Activated T-cell treated with anti-CD3 and anti-CD28 coated beads for 1 hour (primary cell): ENCODE data around the gene SMO.
"Not testable (repeated sequence)": the region's sequence is repeated elsewhere in the genome, so short reads cannot be mapped to it uniquely, and the experiment has no call there.

Source experiments
- DNase-seq: peaks from one replicate; pipeline ENCODE4 v3.0.0-alpha.2; 2020; ENCODE audit warnings: low read depth

Gene SMO

DNA sequence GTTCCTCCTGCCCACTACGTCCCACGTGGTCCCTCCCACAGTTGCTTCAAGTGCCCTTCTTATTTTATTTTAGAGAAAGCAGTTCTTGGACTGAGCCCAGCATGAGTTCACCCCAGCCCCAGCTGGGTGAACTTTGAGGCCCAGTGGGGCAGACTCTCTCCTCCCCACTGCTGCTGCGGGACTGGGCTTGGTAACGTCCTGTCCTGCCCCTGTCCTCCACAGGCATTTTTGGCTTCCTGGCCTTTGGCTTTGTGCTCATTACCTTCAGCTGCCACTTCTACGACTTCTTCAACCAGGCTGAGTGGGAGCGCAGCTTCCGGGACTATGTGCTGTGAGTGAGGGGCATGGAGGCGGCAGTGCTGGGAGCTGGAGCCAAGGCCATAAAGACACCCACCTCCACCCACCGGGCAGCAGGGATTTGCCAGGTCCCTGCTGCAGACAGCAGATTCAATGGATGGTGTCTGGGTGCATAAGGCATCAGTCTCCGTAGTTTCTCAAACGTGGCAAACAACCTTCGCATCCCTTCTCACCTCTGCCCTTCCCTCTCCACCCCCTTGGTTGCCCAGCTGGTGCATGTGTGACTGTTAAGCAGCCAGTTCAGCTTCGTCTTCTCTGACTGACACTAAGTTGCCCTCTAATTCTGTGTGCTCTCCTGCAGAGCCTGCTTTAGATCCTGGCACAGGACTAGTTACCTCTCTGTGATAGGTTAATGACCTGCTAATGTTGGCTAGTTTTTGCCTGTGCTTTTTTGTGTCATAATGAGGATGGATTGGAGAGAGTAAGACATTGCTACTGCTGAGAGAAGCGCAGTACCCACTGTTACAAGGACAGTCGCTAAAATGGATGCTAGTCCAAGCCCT, 20.9 kb downstream of the SMO start:
- DNase-seq = no peak

DNA sequence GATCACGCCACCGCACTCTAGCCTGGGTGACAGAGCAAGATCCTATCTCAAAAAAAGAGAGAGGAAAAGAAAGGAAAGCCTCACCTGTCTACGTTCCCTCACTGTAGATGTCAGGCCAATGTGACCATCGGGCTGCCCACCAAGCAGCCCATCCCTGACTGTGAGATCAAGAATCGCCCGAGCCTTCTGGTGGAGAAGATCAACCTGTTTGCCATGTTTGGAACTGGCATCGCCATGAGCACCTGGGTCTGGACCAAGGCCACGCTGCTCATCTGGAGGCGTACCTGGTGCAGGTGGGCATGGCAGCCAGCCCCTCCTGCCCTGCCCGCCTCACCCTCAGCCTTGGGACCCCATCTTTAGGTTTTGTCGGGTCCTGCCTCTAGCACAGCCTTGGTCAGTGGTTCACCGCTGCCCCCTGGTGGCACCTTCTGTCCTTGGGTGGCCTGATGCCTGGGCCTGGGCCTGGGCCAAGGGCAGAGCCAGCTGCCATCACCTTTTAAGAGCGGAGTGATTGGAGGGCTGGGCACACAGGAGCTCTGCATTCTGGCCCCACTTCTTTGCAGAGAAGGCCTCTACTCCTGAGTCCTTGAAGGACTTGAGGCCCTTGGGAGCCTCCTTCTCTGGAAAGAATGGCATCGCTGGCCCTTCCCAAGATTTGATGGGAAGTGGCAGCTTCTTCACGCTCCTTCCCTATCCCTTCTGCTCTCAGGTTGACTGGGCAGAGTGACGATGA, 22.0 kb downstream of the SMO start:
- DNase-seq = peak; percentile 60

DNA sequence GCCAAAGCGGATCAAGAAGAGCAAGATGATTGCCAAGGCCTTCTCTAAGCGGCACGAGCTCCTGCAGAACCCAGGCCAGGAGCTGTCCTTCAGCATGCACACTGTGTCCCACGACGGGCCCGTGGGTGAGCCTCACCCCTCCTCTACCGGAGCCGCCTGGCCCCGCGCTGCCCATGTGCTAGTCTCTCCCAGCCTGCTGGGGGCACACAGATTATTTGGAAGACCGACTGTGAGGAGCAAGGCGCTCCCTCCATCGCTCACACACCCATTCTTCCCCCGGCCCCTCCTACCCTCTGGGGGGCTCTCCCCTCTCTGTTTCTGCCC, 22.5 kb downstream of the SMO start:
- no peak for DNase-seq

DNA sequence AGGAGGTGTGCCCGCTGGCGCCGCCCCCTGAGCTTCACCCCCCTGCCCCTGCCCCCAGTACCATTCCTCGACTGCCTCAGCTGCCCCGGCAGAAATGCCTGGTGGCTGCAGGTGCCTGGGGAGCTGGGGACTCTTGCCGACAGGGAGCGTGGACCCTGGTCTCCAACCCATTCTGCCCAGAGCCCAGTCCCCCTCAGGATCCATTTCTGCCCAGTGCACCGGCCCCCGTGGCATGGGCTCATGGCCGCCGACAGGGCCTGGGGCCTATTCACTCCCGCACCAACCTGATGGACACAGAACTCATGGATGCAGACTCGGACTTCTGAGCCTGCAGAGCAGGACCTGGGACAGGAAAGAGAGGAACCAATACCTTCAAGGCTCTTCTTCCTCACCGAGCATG, 23.7 kb downstream of the SMO start:
- DNase-seq = no peak

- no peak for DNase-seq
Measured at GRCh38 chr7:129212596-129212995, 24.2 kb downstream of the SMO start.

DNA sequence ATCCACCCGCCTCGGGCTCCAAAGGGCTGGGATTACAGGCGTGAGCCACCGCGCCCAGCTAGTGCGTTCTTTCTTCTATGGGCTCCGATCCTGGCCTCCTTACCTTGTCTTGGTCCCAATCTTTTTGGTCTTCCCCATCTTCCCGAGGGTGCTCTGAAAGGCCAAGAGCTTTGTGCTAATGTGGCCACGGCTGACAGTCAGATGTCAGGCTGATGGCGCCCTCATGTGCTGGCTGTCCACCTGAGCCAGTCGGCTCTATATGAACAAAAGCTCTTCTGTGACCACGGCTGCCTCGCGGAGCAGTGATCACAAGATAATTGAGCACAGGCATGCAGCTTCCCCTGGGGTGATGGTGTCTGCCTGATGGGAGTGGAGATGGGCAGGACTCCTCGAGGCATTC, 25.4 kb downstream of the SMO start:
- DNase-seq = no peak

DNA sequence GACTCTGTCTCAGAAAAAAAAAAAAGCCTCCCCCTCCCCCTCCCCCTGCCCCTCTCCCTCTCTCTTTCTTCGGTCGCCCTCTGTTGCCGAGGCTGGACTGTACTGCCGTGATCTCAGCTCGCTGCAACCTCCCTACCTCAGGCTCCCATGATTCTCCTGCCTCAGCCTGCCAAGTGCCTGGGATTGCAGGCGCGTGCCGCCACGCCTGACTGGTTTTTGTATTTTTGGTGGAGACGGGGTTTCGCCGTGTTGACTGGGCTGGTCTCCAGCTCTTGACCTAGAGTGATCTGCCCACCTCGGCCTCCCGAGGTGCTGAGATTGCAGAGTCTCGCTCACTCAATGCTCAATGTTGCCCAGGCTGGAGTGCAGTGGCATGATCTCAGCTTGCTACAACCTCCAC, 27.3 kb downstream of the SMO start:
- DNase-seq = not testable (repeated sequence)

DNA sequence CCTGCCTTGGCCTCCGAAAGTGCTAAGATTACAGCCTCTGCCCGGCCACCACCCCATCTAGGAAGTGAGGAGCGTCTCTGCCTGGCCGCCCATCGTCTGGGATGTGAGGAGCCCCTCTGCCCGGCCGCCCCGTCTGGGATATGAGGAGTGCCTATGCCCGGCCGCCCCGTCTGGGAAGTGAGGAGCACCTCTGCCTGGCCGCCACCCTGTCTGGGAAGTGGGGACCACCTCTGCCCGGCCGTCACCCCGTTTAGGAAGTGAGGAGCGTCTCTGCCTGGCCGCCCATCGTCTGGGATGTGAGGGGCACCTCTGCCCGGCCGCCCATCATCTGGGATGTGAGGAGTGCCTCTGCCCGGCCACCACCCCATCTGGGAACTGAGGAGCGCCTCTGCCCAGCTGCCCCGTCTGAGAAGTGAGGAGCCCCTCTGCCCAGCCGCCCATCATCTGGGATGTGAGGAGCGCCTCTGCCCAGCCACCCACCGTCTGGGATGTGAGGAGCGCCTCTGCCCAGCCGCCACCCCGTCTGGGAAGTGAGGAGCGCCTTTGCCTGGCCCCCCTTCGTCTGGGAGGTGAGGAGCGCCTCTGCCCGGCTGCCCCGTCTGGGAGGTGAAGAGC, 27.8 kb downstream of the SMO start:
- not testable (repeated sequence) for DNase-seq

GRCh38 chr7:129216821-129217416, 28.5 kb downstream of the SMO start:
- DNase-seq = not testable (repeated sequence)

DNA sequence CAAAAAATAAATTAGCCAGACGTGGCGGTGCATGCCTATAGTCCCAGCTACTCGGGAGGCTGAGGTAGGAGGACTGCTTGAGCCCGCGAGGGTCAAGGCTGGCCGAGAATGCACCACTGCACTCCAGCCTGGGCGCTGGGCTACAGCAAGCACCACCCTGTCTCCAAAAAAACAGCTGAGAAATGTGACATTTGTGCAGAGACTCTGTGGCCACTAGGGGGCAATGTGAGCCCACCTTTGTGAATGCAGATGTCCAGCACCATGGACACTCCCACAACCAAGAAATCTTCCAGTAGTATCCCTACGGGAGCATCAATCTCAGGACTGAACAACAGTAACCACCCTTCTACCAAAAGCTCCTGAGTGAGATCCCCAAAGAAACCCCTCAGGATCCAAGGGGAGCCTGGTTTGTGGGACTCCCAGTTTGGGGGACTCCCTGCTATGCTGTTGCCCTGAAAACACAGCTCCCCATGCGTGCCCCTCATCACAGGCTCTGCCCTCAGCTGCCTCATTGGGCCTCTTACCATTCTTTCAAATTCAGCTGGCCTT, 30.2 kb downstream of the SMO start:
- peak; percentile 71 for DNase-seq

GRCh38 chr7:129219166-129219565, 30.7 kb downstream of the SMO start:
- not testable (repeated sequence) for DNase-seq

DNA sequence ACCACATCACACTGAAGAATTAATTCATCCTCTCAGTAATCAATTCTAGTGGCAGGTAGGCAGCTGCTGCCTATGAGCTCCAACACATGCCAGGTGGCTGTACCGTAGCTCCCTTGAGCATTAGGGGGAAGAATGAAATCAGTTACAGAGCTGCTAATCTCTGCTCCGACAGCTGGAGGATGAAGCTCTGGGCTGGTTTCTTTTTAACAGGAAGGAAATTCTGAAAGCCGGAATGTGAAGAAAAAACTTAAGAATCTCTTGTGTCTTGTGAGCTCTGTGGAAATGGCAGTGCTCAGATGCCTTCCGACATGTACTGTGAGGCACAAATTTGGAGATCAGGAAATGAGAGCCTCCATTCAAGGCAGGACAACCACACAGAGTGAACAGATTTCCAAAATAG, 33.6 kb downstream of the SMO start:
- no peak for DNase-seq

DNA sequence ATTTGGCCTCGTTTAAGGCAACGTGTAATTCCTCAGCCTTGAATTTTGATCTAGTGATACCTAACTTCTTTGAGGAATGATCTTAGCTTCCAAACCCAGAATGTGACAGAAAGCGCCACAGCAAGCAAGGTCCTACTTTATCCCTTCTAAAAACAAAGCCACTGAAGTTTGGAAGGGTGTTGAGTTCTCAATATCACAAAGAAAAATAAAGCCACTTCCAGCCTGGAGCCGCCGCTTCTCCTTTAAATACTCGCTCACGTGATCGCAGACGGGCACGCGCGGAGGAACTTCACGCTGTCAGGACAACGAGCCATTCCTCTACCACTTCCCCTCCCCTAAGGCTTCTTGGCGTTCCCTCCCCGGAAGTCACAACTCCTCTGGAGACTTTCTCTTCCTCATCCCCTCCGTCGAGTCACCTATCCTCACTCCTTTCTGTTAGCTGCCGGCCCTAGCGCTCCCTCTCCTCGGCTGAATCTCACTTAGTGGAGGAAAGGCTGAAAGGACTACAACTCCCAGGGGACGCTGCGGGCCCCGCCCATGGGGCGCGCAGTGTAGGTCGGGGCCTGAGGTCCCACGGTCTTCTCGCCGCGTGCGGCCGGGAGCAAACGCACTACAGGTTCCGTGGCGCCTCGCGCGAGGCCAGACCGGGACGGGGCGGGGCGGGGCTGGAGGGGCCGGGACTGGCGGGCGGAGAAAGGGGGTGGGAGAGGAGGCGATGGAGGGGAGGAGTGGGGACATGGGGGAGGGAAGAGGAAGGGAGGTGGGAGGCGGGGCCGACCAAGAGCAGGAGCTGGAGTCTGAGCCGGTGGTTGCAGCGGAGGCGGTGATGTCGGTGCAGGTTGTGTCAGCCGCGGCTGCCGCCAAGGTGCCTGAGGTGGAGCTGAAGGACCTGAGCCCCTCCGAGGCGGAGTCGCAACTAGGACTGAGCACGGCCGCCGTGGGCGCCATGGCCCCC, 36.1 kb downstream of the SMO start, which contains the start of gene AHCYL2:
AHCYL2 (plus strand) TSS at position 780 of the 955 bp plus-strand sequence.
- DNase-seq = peak; percentile 96

GRCh38 chr7:129225206-129225930, 36.9 kb downstream of the SMO start:
- peak; percentile 45 for DNase-seq

DNA sequence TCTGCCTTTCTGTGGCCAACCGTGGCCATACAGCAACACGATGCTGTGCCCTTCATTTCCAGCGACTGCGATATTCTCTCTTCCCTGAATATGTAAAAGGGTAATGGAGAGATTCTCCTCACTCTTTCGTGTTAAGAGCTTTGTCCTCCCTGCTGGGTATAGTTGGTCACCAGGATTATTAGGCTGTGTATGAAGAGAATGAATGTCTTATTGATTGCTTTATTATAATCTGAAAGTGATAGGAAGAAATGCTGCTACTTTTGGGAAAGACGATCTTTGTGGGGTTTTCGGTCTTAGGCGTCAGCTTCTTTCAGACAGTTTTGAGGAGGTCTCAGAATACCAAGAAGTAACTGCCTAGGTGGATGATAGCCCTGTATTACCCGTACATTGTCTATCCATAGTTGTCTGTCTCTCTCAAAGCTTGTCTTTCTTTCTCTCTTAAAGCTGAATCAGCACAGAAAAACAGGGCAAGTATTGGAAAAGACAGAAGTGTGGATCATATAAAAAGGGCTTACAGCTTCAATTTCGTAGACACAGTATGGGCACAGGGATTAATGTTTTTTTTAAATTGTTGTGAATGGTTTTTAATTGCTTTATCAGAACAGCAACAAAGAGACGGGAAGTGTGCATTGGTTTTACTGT, 37.6 kb downstream of the SMO start:
- no peak for DNase-seq

DNA sequence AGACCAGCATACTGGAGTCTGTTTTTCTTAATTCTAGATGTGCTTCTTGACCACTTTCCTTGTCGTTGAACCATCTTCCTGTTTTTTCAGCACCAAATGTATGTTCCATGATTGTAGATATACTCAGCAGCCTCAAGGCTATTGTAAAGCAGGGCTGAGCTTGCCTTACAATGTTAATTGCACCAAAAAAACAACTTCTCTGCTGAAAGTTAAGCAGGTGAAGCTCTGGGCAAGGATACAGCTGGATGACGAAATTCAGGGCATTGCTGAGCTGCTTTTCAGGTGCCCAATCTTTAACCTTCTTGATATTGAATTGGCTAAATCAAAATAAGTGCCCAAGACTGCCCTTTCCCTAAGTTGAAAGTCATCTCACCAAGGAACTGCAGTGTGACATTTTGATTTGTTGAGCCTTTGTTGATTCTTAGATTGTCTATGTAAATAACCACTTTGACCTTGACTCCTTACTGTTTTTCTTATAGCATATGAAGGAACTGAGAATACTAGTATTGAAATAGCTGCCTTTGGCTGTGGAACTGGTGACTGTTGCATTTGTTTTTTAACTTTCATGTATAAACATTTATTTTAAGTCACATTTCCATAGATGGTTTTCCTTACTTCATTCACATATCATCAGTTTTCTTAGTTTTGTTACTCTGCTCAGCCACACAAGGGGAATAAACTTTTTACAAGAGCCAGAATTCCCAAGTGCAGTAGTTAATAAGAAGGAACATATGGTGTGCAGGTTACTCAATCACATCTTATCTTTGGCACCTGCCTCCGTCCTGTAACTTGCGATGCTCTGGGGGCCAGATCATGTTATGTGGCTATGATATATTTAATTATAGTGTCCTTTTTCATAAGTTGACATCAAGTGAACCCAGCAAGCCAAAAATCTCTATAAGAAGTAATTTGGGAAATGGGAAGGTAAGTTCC, 39.5 kb downstream of the SMO start:
- no peak for DNase-seq

DNA sequence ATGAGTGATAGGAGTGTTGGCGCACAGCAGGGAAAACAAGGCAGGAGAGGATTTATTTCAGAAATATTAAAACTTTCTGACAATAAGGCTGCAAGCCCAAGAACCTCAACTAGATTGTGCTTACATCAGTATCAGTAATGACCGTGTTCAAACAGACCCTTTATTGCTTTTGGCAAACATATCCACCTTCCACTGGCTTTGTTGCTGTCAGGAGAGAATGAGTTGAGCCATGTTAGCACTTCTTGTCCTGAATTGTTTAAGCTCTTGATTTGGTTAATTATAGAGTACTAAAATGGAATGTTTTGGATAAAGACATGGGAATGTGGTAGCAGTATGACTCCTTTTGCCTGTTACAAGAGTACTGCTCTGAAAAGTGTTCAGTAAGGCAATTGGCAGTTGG, 40.2 kb downstream of the SMO start:
- no peak for DNase-seq

GRCh38 chr7:129231666-129232065, 43.2 kb downstream of the SMO start:
- no peak for DNase-seq

DNA sequence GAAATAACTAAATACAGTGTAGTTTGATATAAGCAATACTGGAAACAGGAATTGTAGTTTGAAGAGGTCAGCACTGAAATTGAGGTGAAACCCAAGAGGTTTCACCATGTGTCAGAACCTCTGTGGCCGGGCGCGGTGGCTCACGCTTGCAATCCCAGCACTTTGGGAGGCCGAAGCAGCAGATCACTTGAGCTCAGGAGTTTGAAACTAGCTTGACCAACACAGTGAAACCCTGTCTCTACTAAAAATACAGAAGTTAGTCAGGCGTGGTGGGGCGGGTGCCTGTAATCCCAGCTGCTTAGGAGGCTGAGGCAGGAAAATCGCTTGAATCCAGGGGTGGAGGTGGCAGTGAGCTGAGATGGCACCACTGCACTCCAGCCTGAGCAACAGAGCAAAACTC, 50.1 kb downstream of the SMO start:
- DNase-seq = no peak
